Spleen (tissue), 7 donors: Measurements from ENCODE around the gene NTMT2.
"Not testable (repeated sequence)": the region's sequence is repeated elsewhere in the genome, so short reads cannot be mapped to it uniquely, and the experiment has no call there.

ENCODE experiments used
- POLR2A ChIP-seq, 3 donors: fragments of 450-650 bp; IDR thresholded peaks; one replicate each; pipeline ENCODE4 v1.5.1; 2017; ENCODE audit warnings: antibody characterized with exemption in 3 of 3, mild to moderate bottlenecking in 1 of 3
- TF ChIP-seq, protein P1 (sequence below), 11 experiments: fragments of 200-600 bp in 7 of 11; fragments of 450-650 bp in 4 of 11; sonication (generic) in 4 of 11; IDR thresholded peaks in 8 of 11; conservative IDR thresholded peaks in 3 of 11; 1 replicate in 7 of 11; 2 replicates in 4 of 11; pipeline versions ENCODE4 v1.4.0 to v1.8.0; 2016 to 2021; ENCODE audit warnings: antibody characterized with exemption in 11 of 11, inconsistent platforms in 4 of 11, mild to moderate bottlenecking in 1 of 11
- donor health status: DM: no; HTN: no; CAD: no; lungs with moderate emphysema.
- donor health status: DM: no; HTN: no; CAD: no.
- donor health status: DM: no; HTN: no; CAD: no.

DNA sequence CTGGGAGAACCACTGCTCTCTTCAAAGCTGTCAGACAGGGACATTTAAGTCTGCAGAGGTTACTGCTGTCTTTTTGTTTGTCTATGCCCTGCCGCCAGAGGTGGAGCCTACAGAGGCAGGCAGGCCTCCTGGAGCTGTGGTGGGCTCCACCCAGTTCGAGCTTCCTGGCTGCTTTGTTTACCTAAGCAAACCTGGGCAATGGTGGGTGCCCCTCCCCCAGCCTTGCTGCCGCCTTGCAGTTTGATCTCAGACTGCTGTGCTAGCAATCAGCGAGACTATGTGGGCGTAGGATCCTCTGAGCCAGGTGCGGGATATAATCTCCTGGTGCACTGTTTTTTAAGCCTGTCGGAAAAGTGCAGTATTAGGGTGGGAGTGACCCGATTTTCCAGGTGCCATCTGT is 32.6 kb upstream of the NTMT2 start:
- TF ChIP-seq, protein P1, sequence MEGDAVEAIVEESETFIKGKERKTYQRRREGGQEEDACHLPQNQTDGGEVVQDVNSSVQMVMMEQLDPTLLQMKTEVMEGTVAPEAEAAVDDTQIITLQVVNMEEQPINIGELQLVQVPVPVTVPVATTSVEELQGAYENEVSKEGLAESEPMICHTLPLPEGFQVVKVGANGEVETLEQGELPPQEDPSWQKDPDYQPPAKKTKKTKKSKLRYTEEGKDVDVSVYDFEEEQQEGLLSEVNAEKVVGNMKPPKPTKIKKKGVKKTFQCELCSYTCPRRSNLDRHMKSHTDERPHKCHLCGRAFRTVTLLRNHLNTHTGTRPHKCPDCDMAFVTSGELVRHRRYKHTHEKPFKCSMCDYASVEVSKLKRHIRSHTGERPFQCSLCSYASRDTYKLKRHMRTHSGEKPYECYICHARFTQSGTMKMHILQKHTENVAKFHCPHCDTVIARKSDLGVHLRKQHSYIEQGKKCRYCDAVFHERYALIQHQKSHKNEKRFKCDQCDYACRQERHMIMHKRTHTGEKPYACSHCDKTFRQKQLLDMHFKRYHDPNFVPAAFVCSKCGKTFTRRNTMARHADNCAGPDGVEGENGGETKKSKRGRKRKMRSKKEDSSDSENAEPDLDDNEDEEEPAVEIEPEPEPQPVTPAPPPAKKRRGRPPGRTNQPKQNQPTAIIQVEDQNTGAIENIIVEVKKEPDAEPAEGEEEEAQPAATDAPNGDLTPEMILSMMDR (IDR thresholded peaks at IDR 0.05 in 8 of 11, conservative IDR thresholded peaks at IDR 0.05 in 3 of 11), result not testable (repeated sequence)
- not testable (repeated sequence) for TF ChIP-seq POLR2A (IDR thresholded peaks at IDR 0.05)
